GM23338 (cell line): ENCODE results near the gene GUCA2B. TPM values are rescaled to one million over a fixed set of nuclear protein-coding genes. Genes with fewer than 3 reads are reported as not detected.

Experiments
- ATAC-seq: fragments of 200-7000 bp; cut with Tn5 transposase; 3 replicates; pipeline ENCODE4 v1.9.1; 2020
- DNase-seq: peaks from one replicate; pipeline ENCODE4 v3.0.0-alpha.2; 2015; ENCODE audit warnings: low spot score
- H2AFZ ChIP-seq: fragments of 200-600 bp; sonication (generic); 2 replicates; pipeline ENCODE4 v1.8.0; 2016; ENCODE audit warnings: antibody characterized with exemption, mild to moderate bottlenecking, moderate library complexity
- H3F3A ChIP-seq: fragments of 200-600 bp; sonication (generic); replicated peaks from 2 replicates; pipeline ENCODE4 v1.8.0; 2017; ENCODE audit warnings: antibody characterized with exemption, mixed run types, low read depth
- H3K27ac ChIP-seq: fragments of 200-600 bp; sonication (generic); 2 replicates; pipeline ENCODE4 v1.6.1; 2016; ENCODE audit warnings: low read depth
- H3K27me3 ChIP-seq: fragments of 200-600 bp; sonication (generic); 2 replicates; pipeline ENCODE4 v1.8.0; 2016; ENCODE audit warnings: mild to moderate bottlenecking, mixed run types, moderate library complexity; ENCODE audit not compliant: insufficient read depth
- H3K36me3 ChIP-seq: fragments of 200-600 bp; sonication (generic); 2 replicates; pipeline ENCODE4 v1.8.0; 2016; ENCODE audit warnings: mild to moderate bottlenecking; ENCODE audit not compliant: insufficient read depth
- H3K4me1 ChIP-seq: fragments of 200-600 bp; sonication (generic); 2 replicates; pipeline ENCODE4 v1.8.0; 2016; ENCODE audit warnings: mild to moderate bottlenecking, moderate library complexity; ENCODE audit not compliant: insufficient read depth
- H3K4me2 ChIP-seq: fragments of 200-600 bp; sonication (generic); 2 replicates; pipeline ENCODE4 v1.7.1; 2017; ENCODE audit warnings: mixed run types
- H3K4me3 ChIP-seq: fragments of 200-600 bp; sonication (generic); 2 replicates; pipeline ENCODE4 v1.6.1; 2016; ENCODE audit warnings: mixed run types
- H3K79me2 ChIP-seq: fragments of 200-600 bp; sonication (generic); replicated peaks from 2 replicates; pipeline ENCODE4 v1.8.0; 2017; ENCODE audit warnings: mild to moderate bottlenecking; ENCODE audit not compliant: insufficient read depth
- H3K9me2 ChIP-seq: fragments of 200-600 bp; sonication (generic); 2 replicates; pipeline ENCODE4 v1.8.0; 2017; ENCODE audit not compliant: insufficient read depth
- H4K20me1 ChIP-seq: fragments of 200-600 bp; sonication (generic); replicated peaks from 2 replicates; pipeline ENCODE4 v1.8.0; 2017; ENCODE audit warnings: mild to moderate bottlenecking; ENCODE audit not compliant: insufficient read depth
- H3K27ac Mint-ChIP-seq: 2 replicates; pipeline ENCODE4 v1.8.0; 2020; ENCODE audit warnings: inconsistent platforms, mild to moderate bottlenecking, moderate library complexity, mixed read lengths
- H3K27me3 Mint-ChIP-seq: 3 replicates; pipeline ENCODE4 v1.8.0; 2022; ENCODE audit warnings: low read depth, mild to moderate bottlenecking, moderate library complexity, mixed read lengths, inconsistent platforms; ENCODE audit not compliant: insufficient read depth, poor library complexity
- H3K36me3 Mint-ChIP-seq: 3 replicates; pipeline ENCODE4 v1.8.0; 2021; ENCODE audit warnings: low read depth, mild to moderate bottlenecking, inconsistent platforms, moderate library complexity, mixed read lengths
- H3K4me1 Mint-ChIP-seq: 3 replicates; pipeline ENCODE4 v1.8.0; 2020; ENCODE audit warnings: mild to moderate bottlenecking, inconsistent platforms, mixed read lengths
- H3K4me3 Mint-ChIP-seq: 3 replicates; pipeline ENCODE4 v1.8.0; 2021; ENCODE audit warnings: moderate library complexity, mild to moderate bottlenecking, inconsistent platforms, mixed read lengths
- H3K9me3 Mint-ChIP-seq: 3 replicates; pipeline ENCODE4 v1.8.0; 2020; ENCODE audit warnings: moderate library complexity, mild to moderate bottlenecking, inconsistent platforms, mixed read lengths
- EZH2phosphoT487 ChIP-seq: fragments of 200-600 bp; sonication (generic); IDR thresholded peaks from one replicate; pipeline ENCODE4 v1.8.1; 2018; ENCODE audit warnings: antibody characterized with exemption; ENCODE audit not compliant: unreplicated experiment
- JUNB ChIP-seq: IDR thresholded peaks from one replicate; pipeline ENCODE4 v1.6.1; 2016; ENCODE audit warnings: antibody characterized with exemption; ENCODE audit not compliant: unreplicated experiment
- POLR2AphosphoS5 ChIP-seq: IDR thresholded peaks from 2 replicates; pipeline ENCODE4 v1.6.1; 2016; ENCODE audit warnings: antibody characterized with exemption, low read depth
- STAT1 ChIP-seq: IDR thresholded peaks from one replicate; pipeline ENCODE4 v1.6.1; 2016; ENCODE audit warnings: antibody characterized with exemption; ENCODE audit not compliant: unreplicated experiment
- ZNF114 ChIP-seq: fragments of 250-450 bp; sonication (Bioruptor Pico); IDR thresholded peaks from 2 replicates; pipeline ENCODE4 v1.5.0; 2020; ENCODE audit warnings: mild to moderate bottlenecking, moderate library complexity
- polyA plus RNA-seq: library from polyadenylated mRNA; unstranded; fragments of >200 nt; fragmentation: Nextera tagmentation; extraction: Ambion mirVana; gene quantifications from 2 replicates; pipeline ENCODE4 v1.2.1, GENCODE V29; 2016
- total RNA-seq: library from RNA; depleted of rRNA; stranded (reverse); fragments of >200 nt; shearing (Covaris generic); gene quantifications from 2 replicates; pipeline ENCODE4 v1.2.3, GENCODE V29; 2014
- TF ChIP-seq, protein P1 (sequence below): IDR thresholded peaks from one replicate; pipeline ENCODE4 v1.6.1; 2018; ENCODE audit warnings: antibody characterized with exemption; ENCODE audit not compliant: unreplicated experiment
- TF ChIP-seq, protein P2 (sequence below): fragments of 250-450 bp; sonication (Bioruptor Pico); IDR thresholded peaks from 2 replicates; pipeline ENCODE4 v1.5.0; 2020; ENCODE audit warnings: mild to moderate bottlenecking, moderate library complexity

GUCA2B gene
- total and polyA plus RNA-seq, 2 experiments from 2014 or later, result not detected

DNA sequence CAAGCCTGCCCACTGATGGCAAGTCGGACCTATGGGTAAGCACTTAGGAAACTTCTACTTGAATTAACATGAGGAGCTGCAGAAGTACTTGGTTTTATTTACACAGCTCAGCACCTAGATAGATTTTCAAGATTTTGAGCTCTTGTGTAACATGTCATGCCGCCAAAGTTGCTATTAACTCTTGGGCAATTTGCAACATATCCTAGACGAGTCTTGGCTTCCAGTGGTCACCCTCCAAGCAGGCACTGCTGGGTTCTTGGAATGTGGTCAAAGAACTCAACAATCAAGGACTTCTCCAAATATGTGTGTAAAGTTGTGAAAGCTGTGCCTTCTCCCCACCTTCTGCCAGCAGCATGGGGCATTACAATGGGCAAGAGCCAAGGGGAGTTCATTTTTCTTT is 17.8 kb upstream of the GUCA2B start:
- H3K79me2 ChIP-seq, result no peaks in the 10 kb centered on the region
- H3K4me1 Mint-ChIP-seq, result no peaks in the 10 kb centered on the region
- no peaks in the 10 kb centered on the region for H4K20me1 ChIP-seq
- no peaks in the 10 kb centered on the region for H3K4me1 ChIP-seq
- no peaks in the 10 kb centered on the region for H3K36me3 ChIP-seq
- DNase-seq (no peak), ATAC-seq (no peak)
- no peaks in the 10 kb centered on the region for H3K27me3 Mint-ChIP-seq
- H3K4me2 ChIP-seq, result no peak overlapping the region
- no peaks in the 10 kb centered on the region for H3F3A ChIP-seq
- no peak overlapping the region for H3K27ac ChIP-seq
- H3K4me3 ChIP-seq, result no peak overlapping the region
- H2AFZ ChIP-seq, result no peak overlapping the region
- no peaks in the 10 kb centered on the region; the same call in 2 of the 3 replicates for H3K9me3 Mint-ChIP-seq
- H3K4me3 Mint-ChIP-seq, result no peak overlapping the region
- no peak for TF ChIP-seq EZH2phosphoT487
- no peak for TF ChIP-seq JUNB
- no peak for TF ChIP-seq ZNF114 (CRISPR knock-in tag)
- TF ChIP-seq, protein P1, sequence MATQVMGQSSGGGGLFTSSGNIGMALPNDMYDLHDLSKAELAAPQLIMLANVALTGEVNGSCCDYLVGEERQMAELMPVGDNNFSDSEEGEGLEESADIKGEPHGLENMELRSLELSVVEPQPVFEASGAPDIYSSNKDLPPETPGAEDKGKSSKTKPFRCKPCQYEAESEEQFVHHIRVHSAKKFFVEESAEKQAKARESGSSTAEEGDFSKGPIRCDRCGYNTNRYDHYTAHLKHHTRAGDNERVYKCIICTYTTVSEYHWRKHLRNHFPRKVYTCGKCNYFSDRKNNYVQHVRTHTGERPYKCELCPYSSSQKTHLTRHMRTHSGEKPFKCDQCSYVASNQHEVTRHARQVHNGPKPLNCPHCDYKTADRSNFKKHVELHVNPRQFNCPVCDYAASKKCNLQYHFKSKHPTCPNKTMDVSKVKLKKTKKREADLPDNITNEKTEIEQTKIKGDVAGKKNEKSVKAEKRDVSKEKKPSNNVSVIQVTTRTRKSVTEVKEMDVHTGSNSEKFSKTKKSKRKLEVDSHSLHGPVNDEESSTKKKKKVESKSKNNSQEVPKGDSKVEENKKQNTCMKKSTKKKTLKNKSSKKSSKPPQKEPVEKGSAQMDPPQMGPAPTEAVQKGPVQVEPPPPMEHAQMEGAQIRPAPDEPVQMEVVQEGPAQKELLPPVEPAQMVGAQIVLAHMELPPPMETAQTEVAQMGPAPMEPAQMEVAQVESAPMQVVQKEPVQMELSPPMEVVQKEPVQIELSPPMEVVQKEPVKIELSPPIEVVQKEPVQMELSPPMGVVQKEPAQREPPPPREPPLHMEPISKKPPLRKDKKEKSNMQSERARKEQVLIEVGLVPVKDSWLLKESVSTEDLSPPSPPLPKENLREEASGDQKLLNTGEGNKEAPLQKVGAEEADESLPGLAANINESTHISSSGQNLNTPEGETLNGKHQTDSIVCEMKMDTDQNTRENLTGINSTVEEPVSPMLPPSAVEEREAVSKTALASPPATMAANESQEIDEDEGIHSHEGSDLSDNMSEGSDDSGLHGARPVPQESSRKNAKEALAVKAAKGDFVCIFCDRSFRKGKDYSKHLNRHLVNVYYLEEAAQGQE, result no peak
- no peak for TF ChIP-seq POLR2AphosphoS5
- TF ChIP-seq, protein P2, sequence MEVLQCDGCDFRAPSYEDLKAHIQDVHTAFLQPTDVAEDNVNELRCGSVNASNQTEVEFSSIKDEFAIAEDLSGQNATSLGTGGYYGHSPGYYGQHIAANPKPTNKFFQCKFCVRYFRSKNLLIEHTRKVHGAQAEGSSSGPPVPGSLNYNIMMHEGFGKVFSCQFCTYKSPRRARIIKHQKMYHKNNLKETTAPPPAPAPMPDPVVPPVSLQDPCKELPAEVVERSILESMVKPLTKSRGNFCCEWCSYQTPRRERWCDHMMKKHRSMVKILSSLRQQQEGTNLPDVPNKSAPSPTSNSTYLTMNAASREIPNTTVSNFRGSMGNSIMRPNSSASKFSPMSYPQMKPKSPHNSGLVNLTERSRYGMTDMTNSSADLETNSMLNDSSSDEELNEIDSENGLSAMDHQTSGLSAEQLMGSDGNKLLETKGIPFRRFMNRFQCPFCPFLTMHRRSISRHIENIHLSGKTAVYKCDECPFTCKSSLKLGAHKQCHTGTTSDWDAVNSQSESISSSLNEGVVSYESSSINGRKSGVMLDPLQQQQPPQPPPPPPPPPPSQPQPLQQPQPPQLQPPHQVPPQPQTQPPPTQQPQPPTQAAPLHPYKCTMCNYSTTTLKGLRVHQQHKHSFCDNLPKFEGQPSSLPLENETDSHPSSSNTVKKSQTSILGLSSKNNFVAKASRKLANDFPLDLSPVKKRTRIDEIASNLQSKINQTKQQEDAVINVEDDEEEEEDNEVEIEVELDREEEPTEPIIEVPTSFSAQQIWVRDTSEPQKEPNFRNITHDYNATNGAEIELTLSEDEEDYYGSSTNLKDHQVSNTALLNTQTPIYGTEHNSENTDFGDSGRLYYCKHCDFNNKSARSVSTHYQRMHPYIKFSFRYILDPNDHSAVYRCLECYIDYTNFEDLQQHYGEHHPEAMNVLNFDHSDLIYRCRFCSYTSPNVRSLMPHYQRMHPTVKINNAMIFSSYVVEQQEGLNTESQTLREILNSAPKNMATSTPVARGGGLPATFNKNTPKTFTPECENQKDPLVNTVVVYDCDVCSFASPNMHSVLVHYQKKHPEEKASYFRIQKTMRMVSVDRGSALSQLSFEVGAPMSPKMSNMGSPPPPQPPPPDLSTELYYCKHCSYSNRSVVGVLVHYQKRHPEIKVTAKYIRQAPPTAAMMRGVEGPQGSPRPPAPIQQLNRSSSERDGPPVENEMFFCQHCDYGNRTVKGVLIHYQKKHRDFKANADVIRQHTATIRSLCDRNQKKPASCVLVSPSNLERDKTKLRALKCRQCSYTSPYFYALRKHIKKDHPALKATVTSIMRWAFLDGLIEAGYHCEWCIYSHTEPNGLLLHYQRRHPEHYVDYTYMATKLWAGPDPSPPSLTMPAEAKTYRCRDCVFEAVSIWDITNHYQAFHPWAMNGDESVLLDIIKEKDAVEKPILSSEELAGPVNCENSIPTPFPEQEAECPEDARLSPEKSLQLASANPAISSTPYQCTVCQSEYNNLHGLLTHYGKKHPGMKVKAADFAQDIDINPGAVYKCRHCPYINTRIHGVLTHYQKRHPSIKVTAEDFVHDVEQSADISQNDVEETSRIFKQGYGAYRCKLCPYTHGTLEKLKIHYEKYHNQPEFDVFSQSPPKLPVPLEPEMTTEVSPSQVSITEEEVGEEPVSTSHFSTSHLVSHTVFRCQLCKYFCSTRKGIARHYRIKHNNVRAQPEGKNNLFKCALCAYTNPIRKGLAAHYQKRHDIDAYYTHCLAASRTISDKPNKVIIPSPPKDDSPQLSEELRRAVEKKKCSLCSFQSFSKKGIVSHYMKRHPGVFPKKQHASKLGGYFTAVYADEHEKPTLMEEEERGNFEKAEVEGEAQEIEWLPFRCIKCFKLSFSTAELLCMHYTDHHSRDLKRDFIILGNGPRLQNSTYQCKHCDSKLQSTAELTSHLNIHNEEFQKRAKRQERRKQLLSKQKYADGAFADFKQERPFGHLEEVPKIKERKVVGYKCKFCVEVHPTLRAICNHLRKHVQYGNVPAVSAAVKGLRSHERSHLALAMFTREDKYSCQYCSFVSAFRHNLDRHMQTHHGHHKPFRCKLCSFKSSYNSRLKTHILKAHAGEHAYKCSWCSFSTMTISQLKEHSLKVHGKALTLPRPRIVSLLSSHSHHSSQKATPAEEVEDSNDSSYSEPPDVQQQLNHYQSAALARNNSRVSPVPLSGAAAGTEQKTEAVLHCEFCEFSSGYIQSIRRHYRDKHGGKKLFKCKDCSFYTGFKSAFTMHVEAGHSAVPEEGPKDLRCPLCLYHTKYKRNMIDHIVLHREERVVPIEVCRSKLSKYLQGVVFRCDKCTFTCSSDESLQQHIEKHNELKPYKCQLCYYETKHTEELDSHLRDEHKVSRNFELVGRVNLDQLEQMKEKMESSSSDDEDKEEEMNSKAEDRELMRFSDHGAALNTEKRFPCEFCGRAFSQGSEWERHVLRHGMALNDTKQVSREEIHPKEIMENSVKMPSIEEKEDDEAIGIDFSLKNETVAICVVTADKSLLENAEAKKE (CRISPR knock-in tag), result no peak
- TF ChIP-seq STAT1, result no peak
- H3K27ac Mint-ChIP-seq, result no peak overlapping the region
- no peaks in the 10 kb centered on the region for H3K36me3 Mint-ChIP-seq
- H3K27me3 ChIP-seq, result no peaks in the 10 kb centered on the region
- 0 out of 2 replicates have a peak, but pooled peaks cover 3% of the 10 kb centered on the region for H3K9me2 ChIP-seq
